HG03039 (cell line): Measurements from ENCODE around the gene COL4A5.

Source experiments
- ATAC-seq: cut with Tn5 transposase; IDR thresholded peaks from one replicate; pipeline ENCODE4 v1.9.1; 2021; ENCODE audit warnings: mild to moderate bottlenecking, moderate library complexity; ENCODE audit not compliant: unreplicated experiment

The COL4A5 gene

DNA sequence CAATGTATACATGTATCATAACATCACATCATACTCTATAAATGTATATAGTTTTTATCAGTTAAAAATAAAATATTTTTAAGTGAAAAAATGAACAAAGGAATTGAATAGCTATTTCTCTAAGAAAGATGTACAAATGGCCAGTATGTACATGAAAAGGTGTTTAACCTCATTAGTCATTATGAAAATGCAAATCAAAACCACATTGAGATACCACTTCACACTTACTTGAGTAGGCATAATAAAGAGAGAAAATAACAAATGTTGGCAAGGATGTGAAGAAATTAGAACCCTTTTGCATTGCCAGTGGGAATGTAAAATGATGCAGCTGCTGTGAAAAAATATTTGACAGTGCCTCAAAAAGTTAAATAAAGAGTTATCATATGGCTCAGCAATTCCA, 201.2 kb downstream of the COL4A5 start:
- ATAC-seq = no peak

DNA sequence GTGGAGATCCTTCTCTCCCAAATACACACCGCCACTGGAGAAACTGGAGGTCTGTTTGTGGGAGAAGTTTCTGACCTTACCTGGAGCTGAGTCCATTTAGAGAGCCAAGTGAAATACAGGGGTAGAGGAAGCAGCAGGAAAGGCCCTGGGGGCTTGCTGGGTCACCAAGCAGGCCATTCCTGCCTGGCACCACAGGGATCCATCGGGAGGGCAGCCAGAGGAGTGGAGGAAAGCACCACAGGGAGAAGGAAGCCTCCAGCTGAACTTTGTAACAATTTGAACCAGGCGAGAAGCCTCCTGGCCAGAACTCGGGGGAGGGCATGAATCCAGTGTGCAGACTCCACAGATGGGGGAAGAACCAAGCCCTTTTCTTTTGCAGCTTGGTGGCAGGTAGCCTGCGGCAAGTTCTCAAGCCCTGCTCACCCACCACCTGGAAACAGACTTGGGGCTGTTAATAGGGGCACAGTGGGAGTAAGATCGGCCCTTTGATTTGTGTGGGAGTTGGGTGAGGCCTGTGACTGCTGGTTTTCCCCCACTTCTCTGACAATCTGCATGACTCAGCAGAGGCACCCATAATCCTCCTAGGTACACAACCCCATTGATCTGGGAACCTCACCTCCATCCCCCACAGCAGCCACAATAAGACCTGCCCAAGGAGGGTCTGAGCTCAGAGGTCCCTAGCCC, 202.1 kb downstream of the COL4A5 start:
- ATAC-seq = no peak

DNA sequence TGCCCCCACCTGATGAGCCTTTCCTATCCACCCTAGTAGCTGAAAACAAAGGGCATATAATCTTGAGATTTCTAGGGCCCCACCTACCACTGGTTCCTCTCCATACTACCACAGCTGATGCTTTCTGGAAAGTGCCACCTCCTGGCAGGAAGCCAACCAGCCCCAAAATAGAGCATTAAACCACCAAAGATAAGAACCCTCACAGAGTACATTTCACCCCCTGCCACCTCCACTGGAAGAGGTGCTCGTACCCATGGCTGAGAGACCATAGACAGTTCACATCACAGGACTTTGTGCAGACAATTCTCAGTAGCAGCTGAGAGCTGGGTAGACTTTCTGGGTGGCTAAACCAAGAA, 202.6 kb downstream of the COL4A5 start:
- no peak for ATAC-seq

DNA sequence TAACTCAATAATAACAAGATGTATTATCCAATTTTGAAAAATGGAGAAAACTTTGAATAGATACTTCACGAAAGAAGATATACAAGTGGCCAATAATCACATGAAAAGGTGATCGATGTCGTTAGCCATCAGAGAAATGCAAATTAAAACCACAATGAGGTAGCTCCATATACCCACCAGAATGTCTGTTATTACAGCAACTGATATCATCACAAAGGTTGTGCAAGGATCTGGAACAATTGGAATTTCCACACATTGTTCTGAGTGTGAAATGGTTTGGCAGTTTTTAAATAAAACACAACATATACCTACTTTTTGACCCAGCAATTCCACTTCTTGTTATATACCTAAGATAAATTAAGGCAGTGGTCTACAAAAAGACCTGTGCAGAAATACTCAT, 225.1 kb downstream of the COL4A5 start:
- ATAC-seq = no peak

DNA sequence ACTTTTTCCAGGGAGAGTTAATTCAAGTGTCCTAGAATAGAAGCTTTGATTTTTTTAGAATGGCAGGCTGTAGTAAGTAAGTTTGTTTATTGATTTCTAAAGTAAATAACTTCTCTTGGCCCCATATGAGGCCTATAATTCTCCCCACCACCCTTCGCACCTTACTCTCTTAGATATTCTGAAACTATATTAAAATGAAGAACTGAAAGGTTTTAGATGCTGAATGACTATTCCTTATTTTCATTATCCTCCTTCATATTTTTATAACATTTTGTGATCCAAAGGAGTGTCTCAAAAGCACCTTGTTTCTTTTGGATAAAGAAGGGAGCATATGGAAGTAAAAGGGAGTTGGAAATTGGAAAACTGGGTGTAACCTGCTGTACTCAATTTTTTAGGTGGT, 226.5 kb downstream of the COL4A5 start:
- ATAC-seq = no peak

DNA sequence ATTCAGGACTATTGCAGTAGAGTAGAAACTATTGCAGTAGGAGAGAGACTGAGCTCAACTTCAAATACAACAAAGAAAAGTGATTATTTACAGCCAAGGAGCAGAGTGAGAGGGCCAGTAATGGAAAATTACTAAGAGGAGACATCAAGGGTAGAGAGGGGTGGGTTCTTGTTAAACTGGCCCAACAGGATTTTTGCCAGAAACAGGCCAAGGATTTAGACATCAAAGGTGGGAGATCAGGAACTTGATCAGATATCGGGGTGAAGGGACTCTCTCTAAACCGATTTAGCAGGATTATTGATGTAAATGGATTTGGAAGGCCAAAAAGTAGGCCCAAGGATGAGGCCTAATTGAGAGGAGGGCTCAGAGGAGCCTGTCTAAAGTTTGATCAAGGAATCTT, 231.9 kb downstream of the COL4A5 start:
- ATAC-seq = no peak

DNA sequence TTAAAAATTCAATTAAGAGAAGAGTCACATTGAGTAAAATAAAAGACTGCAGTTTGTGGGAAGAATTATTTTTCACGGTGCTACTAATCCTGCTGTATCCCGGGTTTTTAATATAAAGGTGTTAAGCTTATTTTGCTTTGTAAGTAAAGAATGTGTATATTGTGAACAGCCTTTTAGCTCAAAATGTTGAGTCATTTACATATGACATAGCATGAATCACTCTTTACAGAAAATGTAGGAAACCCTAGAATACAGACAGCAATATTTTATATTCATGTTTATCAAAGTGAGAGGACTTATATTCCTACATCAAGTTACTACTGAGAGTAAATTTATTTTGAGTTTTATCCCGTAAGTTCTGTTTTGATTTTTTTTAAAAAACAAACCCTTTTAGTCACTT, 257.1 kb downstream of the COL4A5 start:
- ATAC-seq = no peak

DNA sequence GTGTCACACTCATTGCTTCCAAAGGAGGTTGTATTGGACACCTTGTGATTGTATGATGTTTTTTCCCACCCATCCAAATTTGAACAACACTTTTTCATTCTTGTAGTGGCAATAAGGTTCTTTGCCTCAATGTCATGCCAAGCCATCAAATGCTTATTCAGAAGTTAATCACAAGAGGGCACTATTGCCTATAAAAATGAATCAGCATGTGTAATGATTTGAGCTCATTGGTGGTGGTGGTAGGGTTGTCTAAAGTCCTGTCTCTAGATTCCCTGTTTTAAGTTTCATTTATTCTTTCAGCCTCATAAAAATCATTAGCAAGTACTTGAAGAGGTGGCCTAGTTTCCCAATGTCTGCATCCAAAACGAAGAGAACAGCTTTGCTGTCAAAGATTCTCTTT, 259.7 kb downstream of the COL4A5 start:
- ATAC-seq = no peak

DNA sequence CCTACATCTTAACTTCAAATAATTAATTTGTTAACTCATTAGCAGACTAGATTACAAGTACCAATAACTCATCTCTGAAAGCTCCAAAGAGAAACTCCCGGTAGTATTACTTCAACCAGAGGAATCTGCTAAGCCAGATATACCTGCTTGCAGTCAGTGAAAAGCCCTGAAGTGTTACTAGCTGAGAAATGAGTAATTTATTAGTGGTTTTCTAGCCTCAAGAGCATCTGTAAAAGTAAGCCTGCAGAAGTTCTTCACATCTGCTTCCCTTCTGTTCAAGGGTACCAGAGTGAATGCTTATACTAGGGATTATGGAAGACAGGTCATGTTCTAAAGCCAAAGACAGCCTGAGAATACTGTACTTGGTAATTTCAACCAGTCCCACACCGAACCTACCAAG, 262.0 kb downstream of the COL4A5 start:
- no peak for ATAC-seq

DNA sequence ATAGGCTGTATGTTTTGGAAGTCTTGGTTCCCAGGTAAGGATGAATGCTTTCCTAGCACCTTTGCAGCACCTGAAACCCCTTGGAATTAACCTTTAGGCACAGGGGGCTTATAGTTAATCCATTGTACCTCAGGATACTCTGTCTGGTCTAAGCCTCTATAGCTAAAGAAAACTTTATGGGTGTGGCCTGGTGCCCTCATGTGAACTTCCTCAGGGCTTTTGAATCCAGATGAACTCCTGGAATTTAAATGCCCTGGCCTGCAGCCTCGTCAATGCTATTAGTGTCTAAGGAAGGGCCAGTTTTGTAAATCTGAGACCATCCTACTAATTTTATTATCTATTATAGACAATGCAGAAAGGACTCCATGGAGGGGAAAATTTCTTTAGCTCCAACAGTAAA, 262.9 kb downstream of the COL4A5 start:
- no peak for ATAC-seq

DNA sequence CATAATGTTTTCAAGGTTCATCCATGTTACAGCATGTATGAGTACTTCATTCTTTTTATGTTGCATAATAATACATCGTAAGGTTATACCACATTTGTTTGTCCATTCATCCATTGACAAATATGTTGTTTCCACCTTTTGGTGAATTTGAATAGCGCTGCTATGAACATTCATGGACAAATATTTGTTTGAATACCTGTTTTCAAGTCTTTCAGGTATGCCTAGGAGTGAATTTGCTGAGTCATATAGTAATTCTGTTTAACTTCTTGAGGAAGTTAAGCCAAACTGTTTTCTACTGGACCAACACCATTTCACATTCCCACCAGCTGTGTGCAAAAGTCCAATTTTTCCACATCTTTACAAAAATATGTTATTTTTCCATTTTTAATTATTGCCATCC, 265.2 kb downstream of the COL4A5 start:
- ATAC-seq = no peak

DNA sequence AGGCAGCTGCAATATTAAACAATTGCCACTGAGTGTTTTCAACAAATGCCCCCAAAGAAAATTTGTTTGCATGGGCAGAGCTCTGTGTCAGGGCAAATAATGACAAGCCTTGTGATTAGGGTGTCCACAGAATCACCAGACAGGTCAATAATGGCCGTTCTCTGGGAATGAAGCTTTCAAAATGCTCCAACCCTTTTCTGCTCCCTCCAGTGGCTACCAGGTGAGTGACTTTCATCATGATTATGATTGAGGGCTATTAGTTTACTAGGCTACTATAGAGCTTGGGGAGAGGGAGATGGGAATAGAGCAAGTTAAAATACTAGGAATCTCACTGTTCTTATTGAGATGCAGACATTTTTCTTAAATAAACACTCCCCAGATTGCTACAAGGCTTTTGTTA, 273.2 kb downstream of the COL4A5 start:
- ATAC-seq = no peak

DNA sequence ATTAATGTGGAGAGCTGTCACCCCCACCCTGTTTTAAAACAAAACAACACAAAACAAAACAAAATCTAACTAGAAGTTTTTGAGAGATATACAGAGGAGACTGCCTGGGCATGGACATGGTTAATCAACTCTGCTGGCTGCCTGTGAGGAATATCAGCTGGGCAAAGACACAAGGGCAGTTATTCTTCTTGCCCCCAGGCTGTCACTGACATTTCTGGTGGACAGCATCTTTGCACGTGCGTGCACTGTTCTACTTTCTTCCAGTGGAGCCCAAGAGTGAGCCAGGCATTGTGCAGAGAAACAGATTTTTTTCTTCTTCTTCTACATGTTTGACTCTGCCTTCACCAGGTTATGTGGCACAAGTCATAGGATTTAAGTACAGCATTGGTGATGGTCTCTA, 282.9 kb downstream of the COL4A5 start:
- no peak for ATAC-seq

DNA sequence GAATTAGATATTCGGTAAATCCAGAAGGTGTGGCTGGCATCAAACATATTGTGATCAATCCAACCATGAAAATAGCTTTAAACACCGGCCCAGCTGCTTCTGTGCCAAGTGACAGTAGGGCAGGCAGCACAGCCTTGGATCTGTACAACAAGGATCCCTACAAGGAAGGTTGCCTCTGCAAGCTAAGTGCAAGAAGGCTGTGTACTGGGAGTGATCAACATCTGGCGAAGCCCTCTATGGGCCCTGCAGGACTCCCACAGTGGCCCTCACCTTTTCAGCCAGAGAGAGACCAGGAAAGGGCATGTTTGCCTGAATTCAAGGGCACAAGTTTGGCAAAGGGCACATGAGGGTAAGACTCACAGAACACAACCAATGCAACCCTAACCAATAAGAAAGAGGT, 287.1 kb downstream of the COL4A5 start:
- no peak for ATAC-seq

DNA sequence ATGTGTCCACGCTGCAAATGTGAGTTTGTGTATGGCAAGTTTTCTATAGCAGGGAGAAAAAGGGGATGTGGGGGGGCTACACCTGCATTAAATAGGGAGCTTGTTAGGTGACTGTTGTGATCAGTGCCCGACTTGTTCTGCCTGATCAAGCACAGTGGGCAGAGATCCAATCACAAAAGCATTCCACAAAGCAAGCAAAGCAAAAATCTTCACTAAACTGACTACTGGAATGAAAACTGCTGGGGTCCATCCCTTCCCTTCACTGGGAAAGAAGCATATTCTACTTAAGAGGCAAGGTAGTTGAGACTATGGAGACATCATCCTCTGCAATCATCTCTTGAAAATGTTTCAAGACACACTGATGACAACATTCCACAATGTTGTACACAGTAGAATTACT, 291.5 kb downstream of the COL4A5 start:
- ATAC-seq = no peak

DNA sequence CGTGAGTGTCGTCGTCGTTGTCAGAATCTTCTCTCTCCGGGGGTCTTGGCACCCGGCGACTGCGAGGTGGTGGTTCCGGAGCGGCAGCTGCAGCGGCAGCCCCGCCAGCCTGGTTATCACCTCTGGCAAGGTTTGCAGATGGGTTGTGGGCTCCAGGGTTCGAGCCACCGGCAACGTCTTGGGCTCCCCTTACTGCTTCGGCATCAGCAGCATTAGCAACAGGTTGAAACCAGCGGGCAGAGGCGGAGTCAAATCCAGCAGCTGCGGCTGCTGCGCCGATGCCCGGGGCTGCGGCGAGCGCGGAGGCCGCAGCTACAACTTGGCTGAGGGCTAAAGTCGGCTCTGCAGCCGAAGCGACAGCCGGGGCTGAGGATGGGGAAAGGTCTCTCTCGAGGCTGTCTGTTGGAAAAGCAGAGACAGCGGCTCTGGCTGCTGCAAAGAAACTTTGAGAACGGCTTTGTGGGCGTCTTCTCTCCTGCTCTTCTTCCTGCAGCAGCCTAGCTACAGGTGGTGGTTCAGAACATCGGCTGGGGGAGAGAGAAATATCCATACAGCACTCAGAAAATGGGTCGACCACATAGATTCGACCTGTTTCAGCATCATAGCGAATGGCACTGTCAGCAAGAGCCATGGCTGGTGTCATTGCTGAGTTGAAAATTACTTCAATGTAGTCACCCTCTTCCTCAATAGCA, 293.1 kb downstream of the COL4A5 start:
- ATAC-seq = no peak

DNA sequence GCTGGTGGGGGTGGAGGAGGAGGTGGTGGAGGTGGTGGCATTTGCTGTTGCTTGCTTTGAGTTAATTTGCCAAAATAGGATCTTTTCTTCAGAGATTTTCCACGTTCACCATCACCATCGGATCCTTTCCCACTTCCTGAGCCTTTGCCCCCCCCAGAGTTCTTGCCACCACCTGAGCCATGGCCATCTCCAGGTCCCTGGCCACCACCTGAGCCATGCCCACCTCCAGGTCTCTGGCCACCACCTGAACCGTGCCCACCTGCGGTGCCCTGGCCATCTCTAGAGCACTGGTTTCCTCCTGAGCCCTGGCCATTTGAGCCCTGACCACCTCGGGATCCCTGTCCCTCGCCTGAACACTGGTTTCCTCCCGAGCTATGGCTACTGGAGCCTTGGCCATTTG, 294.8 kb downstream of the COL4A5 start:
- no peak for ATAC-seq

DNA sequence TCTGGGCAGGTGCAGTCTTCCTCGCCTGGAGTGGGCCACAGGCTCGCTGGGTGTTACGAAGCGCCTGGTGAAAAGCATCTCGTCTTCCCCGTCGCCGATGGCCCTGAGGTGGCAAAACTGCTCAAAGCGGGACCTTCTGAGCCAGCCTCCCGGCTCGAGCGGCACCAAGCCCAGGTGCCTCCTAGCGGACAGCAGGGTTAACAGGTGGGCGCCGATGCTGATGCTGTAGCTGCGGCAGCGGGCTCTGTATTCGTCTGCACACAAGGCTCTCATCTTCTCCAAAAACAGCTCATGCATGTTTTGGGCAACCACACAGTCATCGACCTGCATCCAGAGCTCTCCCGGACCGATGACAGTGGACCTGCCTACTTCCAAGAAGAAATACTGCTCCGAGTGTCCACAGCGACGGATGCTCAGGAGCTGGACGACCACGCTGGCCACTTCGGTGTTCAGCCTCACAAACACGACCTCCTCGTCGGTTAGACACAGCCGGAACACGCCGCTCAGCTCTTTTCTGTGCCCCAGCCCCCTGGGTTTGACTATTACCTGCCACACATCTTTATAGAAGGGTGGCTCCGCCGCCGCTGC, 295.5 kb downstream of the COL4A5 start:
- ATAC-seq = no peak

DNA sequence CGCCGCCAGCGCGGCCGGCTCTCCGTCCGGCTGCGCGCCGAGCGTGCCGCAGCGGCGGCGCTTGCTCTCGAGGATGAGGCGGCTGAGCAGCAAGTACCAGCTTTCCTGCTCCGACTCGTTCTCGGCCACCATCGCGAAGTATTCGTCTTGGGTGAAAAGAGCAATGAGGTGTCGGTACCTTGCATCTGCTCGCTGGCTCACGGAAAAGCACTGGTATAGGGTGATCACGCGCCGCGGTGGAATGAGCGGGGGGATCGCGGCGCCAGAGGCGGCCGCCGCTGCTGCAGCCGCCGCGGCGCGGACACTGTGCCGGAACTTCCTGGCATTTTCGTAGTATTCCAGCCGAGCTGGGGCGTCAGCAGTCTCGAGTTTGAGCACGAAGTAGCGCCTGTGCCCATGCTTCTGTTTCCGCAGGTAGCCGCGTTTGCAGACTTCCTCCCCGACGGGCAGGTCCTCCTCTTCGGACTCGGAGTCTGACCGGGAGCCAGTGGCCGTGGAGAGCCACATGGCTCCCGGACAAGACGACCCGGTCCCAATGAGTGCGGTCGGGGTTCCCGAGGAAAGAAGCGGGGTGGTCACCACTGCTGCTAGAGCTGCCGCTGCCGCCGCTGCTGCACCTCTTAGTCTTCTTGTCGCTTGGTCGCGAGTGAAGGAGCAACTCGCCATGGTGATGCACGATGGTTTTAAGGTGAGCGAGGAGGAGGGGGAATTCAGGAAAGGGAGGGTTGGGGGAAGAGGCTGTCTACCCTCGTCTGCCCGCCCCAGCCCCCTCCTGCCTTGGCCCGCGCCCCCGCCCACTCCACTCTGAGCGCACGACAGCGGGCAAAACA, 296.3 kb downstream of the COL4A5 start:
- ATAC-seq = no peak

DNA sequence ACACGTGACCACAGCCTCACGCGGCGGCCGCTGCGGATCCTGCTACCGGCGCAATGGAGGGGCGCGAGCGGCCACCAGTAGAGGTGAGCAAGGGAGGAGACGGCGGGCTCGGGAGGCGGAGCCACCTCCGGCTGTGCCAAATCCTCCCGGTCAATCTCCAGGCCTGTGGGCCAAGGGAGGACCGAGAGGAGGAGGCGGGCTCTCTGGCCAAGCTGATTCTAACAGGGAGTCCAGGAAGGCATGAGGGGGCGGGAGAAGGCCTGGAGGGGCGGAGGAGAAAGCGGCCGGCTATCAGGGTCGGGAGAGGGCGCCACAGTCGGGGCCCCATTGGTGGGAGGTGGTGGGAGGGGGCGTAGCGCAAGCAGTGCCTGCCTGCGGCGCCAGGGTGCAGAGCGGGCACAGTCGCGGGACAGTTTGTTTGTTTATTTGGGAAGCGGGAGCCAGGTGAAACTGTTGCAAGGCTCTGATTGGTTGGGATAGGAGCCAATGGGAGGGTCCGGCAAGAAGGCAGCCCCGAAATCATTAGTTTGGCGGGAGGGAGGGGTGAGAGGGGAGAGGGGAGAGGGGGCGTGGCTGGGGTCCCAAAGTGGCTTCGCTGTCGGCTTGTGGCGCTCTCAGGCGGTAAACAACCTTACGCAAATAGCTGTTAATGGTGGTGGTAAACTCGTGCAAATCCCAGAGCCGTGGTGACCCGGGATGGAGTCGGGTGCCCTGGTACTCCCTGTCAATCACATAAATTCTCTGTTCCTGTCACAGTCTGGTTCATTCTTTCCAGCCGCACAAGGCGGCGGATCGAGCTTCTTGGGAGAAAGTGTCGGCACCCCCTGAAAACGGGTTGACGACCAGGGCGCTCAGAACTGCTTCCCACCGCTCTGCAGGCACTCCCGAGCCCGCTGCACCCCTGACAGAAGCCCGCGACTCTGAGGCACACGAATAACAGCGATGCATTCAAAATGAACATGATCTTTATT, 297.2 kb downstream of the COL4A5 start, which contains the start of gene IRS4:
Gene IRS4 (minus strand): TSS at position 55 of the 971 bp plus-strand sequence.
- ATAC-seq = no peak
